ENCODE measurements around the gene ANXA6. TPM values are rescaled to one million over a fixed set of nuclear protein-coding genes. Genes with fewer than 3 reads are reported as not detected.

Gene ANXA6
- polyA plus RNA-seq, 1 donor (not counting 4 experiments of a cell fraction or from before 2014, with no cell fraction given) = 37.0 TPM

- Histone ChIP-seq H3K9me1 (ENCODE audit: control insufficient read depth, extremely low read depth, insufficient read depth, low read length) (no peaks in the 10 kb centered on the region), H3K9me3 (ENCODE audit: control insufficient read depth, low read depth, low read length) (peaks cover 2% of the 10 kb centered on the region), H3K9ac (ENCODE audit: control insufficient read depth, extremely low read depth, insufficient read depth, low read length) (no peak overlapping the region), H3K27ac (ENCODE audit: control insufficient read depth, insufficient read depth, low read length) (no peak overlapping the region), H4K20me1 (ENCODE audit: control insufficient read depth, extremely low read depth, insufficient read depth, low read length) (peaks cover 5% of the 10 kb centered on the region), H2AFZ (ENCODE audit: control insufficient read depth, low read length) (no peak overlapping the region), H3K27me3 (ENCODE audit: control insufficient read depth, extremely low read depth, insufficient read depth, low read length) (no peaks in the 10 kb centered on the region), H3K4me3 (ENCODE audit: control insufficient read depth in 2 of 3, extremely low read depth in 1 of 3, insufficient read depth in 2 of 3, low read depth in 1 of 3, low read length in 3 of 3) (no peak overlapping the region), H3K4me2 (ENCODE audit: control insufficient read depth, extremely low read depth, insufficient read depth, low read depth, low read length) (no peak overlapping the region), H3K79me2 (ENCODE audit: control insufficient read depth, insufficient read depth, low read length) (peaks cover 89% of the 10 kb centered on the region), H3K36me3 (ENCODE audit: control insufficient read depth in 2 of 2, extremely low read depth in 1 of 2, insufficient read depth in 2 of 2, low read length in 2 of 2) (peaks cover 30 to 34% of the 10 kb centered on the region in 2 experiments), H3K4me1 (ENCODE audit: control insufficient read depth, extremely low read depth, insufficient read depth, low read length) (peaks cover 11% of the 10 kb centered on the region)
- FAIRE-seq = no peak
- DNase-seq (ENCODE audit: low read depth, low spot score) = no peak
- dilution Hi-C loops (cut with MboI; ENCODE audit: extremely low pct_ligation_motif_present, low sequenced_read_pairs) = no loop called here
- TF ChIP-seq CTCF (optimal IDR thresholded peaks at IDR 0.05 in 1 of 3, IDR thresholded peaks at IDR 0.05 in 1 of 3, conservative IDR thresholded peaks at IDR 0.05 in 1 of 3; ENCODE audit: extremely low read depth in 1 of 3, insufficient read depth in 2 of 3, low read length in 3 of 3) (no peak), EZH2 (IDR thresholded peaks at IDR 0.05; ENCODE audit: low read length) (no peak)
Observed at GRCh38 chr5:151068433-151069197, 89.0 kb downstream of the ANXA6 start.

- Histone ChIP-seq H4K20me1 (ENCODE audit: control insufficient read depth, extremely low read depth, insufficient read depth, low read length) (peaks cover 5% of the 10 kb centered on the region), H3K4me2 (ENCODE audit: control insufficient read depth, extremely low read depth, insufficient read depth, low read depth, low read length) (no peak overlapping the region), H3K4me1 (ENCODE audit: control insufficient read depth, extremely low read depth, insufficient read depth, low read length) (peaks cover 15% of the 10 kb centered on the region), H3K79me2 (ENCODE audit: control insufficient read depth, insufficient read depth, low read length) (peaks cover 86% of the 10 kb centered on the region), H3K27ac (ENCODE audit: control insufficient read depth, insufficient read depth, low read length) (no peak overlapping the region), H3K27me3 (ENCODE audit: control insufficient read depth, extremely low read depth, insufficient read depth, low read length) (no peaks in the 10 kb centered on the region), H3K9me1 (ENCODE audit: control insufficient read depth, extremely low read depth, insufficient read depth, low read length) (no peaks in the 10 kb centered on the region), H3K9ac (ENCODE audit: control insufficient read depth, extremely low read depth, insufficient read depth, low read length) (no peak overlapping the region), H2AFZ (ENCODE audit: control insufficient read depth, low read length) (no peak overlapping the region), H3K9me3 (ENCODE audit: control insufficient read depth, low read depth, low read length) (no peaks in the 10 kb centered on the region), H3K36me3 (ENCODE audit: control insufficient read depth in 2 of 2, extremely low read depth in 1 of 2, insufficient read depth in 2 of 2, low read length in 2 of 2) (peaks cover 31 to 36% of the 10 kb centered on the region in 2 experiments), H3K4me3 (ENCODE audit: control insufficient read depth in 2 of 3, extremely low read depth in 1 of 3, insufficient read depth in 2 of 3, low read depth in 1 of 3, low read length in 3 of 3) (no peak overlapping the region)
- TF ChIP-seq CTCF (optimal IDR thresholded peaks at IDR 0.05 in 1 of 3, IDR thresholded peaks at IDR 0.05 in 1 of 3, conservative IDR thresholded peaks at IDR 0.05 in 1 of 3; ENCODE audit: extremely low read depth in 1 of 3, insufficient read depth in 2 of 3, low read length in 3 of 3) (no peak), EZH2 (IDR thresholded peaks at IDR 0.05; ENCODE audit: low read length) (no peak)
- dilution Hi-C loops (cut with MboI; ENCODE audit: extremely low pct_ligation_motif_present, low sequenced_read_pairs) = no loop called here
- no peak for FAIRE-seq
- DNase-seq (ENCODE audit: low read depth, low spot score) = no peak
Observed at GRCh38 chr5:151067632-151068432, 89.7 kb downstream of the ANXA6 start.
